ENCODE results near the gene ZNF277.
"Not testable (repeated sequence)": the region's sequence is repeated elsewhere in the genome, so short reads cannot be mapped to it uniquely, and the experiment has no call there.

Gene ZNF277

GRCh38 chr7:112302566-112302965 is 96.1 kb downstream of the ZNF277 start:
- H3K4me3 ChIP-seq (ENCODE audit: low read length) = no peak overlapping the region
- no peak for DNase-seq (ENCODE audit: low read depth)
- H3K9ac ChIP-seq (ENCODE audit: low read length) = no peak overlapping the region
- H3K4me1 ChIP-seq (ENCODE audit: control insufficient read depth, insufficient read depth, low read length) = no peaks in the 10 kb centered on the region
- peaks cover 6% of the 10 kb centered on the region for H3K36me3 ChIP-seq (ENCODE audit: control insufficient read depth, insufficient read depth, low read length, severe bottlenecking)
- no peaks in the 10 kb centered on the region for H3K9me3 ChIP-seq (ENCODE audit: control insufficient read depth, low read length)
- H3K27me3 ChIP-seq (replicated peaks; ENCODE audit: control insufficient read depth, insufficient read depth, low read length) = no peaks in the 10 kb centered on the region

- H3K9me3 ChIP-seq (ENCODE audit: control insufficient read depth, low read length) = no peaks in the 10 kb centered on the region
- H3K36me3 ChIP-seq (ENCODE audit: control insufficient read depth, insufficient read depth, low read length, severe bottlenecking) = peaks cover 4% of the 10 kb centered on the region
- H3K27me3 ChIP-seq (replicated peaks; ENCODE audit: control insufficient read depth, insufficient read depth, low read length) = no peaks in the 10 kb centered on the region
- no peak for DNase-seq (ENCODE audit: low read depth)
- no peak overlapping the region for H3K9ac ChIP-seq (ENCODE audit: low read length)
- H3K4me1 ChIP-seq (ENCODE audit: control insufficient read depth, insufficient read depth, low read length) = no peaks in the 10 kb centered on the region
- H3K4me3 ChIP-seq (ENCODE audit: low read length) = no peak overlapping the region
Measured at GRCh38 chr7:112306903-112307302, 100.4 kb downstream of the ZNF277 start.

GRCh38 chr7:112307506-112307905 is 101.0 kb downstream of the ZNF277 start:
- H3K9ac ChIP-seq (ENCODE audit: low read length) = no peak overlapping the region
- H3K27me3 ChIP-seq (replicated peaks; ENCODE audit: control insufficient read depth, insufficient read depth, low read length) = no peaks in the 10 kb centered on the region
- H3K4me3 ChIP-seq (ENCODE audit: low read length) = no peak overlapping the region
- H3K9me3 ChIP-seq (ENCODE audit: control insufficient read depth, low read length) = no peaks in the 10 kb centered on the region
- H3K4me1 ChIP-seq (ENCODE audit: control insufficient read depth, insufficient read depth, low read length) = no peaks in the 10 kb centered on the region
- no peak for DNase-seq (ENCODE audit: low read depth)
- peaks cover 4% of the 10 kb centered on the region for H3K36me3 ChIP-seq (ENCODE audit: control insufficient read depth, insufficient read depth, low read length, severe bottlenecking)

GRCh38 chr7:112308974-112309373 is 102.5 kb downstream of the ZNF277 start:
- H3K9ac ChIP-seq (ENCODE audit: low read length) = no peak overlapping the region
- no peak for DNase-seq (ENCODE audit: low read depth)
- H3K9me3 ChIP-seq (ENCODE audit: control insufficient read depth, low read length) = no peaks in the 10 kb centered on the region
- peaks cover 4% of the 10 kb centered on the region for H3K36me3 ChIP-seq (ENCODE audit: control insufficient read depth, insufficient read depth, low read length, severe bottlenecking)
- H3K27me3 ChIP-seq (replicated peaks; ENCODE audit: control insufficient read depth, insufficient read depth, low read length) = no peaks in the 10 kb centered on the region
- H3K4me1 ChIP-seq (ENCODE audit: control insufficient read depth, insufficient read depth, low read length) = no peaks in the 10 kb centered on the region
- no peak overlapping the region for H3K4me3 ChIP-seq (ENCODE audit: low read length)

GRCh38 chr7:112316803-112317202 is 110.3 kb downstream of the ZNF277 start:
- H3K27me3 ChIP-seq (replicated peaks; ENCODE audit: control insufficient read depth, insufficient read depth, low read length); H3K9ac ChIP-seq (ENCODE audit: low read length); DNase-seq (ENCODE audit: low read depth); H3K4me1 ChIP-seq (ENCODE audit: control insufficient read depth, insufficient read depth, low read length); H3K4me3 ChIP-seq (ENCODE audit: low read length); H3K9me3 ChIP-seq (ENCODE audit: control insufficient read depth, low read length): not testable (repeated sequence)
- peaks cover 27% of the 10 kb centered on the region for H3K36me3 ChIP-seq (ENCODE audit: control insufficient read depth, insufficient read depth, low read length, severe bottlenecking)

GRCh38 chr7:112322070-112322469 is 115.6 kb downstream of the ZNF277 start:
- peaks cover 15% of the 10 kb centered on the region for H3K9me3 ChIP-seq (ENCODE audit: control insufficient read depth, low read length)
- DNase-seq (ENCODE audit: low read depth) = no peak
- no peak overlapping the region for H3K9ac ChIP-seq (ENCODE audit: low read length)
- peaks cover 50% of the 10 kb centered on the region for H3K36me3 ChIP-seq (ENCODE audit: control insufficient read depth, insufficient read depth, low read length, severe bottlenecking)
- H3K27me3 ChIP-seq (replicated peaks; ENCODE audit: control insufficient read depth, insufficient read depth, low read length) = no peaks in the 10 kb centered on the region
- H3K4me1 ChIP-seq (ENCODE audit: control insufficient read depth, insufficient read depth, low read length) = no peaks in the 10 kb centered on the region
- H3K4me3 ChIP-seq (ENCODE audit: low read length) = no peak overlapping the region

GRCh38 chr7:112327566-112327965 is 121.1 kb downstream of the ZNF277 start:
- DNase-seq (ENCODE audit: low read depth) = no peak
- H3K4me3 ChIP-seq (ENCODE audit: low read length) = no peak overlapping the region
- no peak overlapping the region for H3K9ac ChIP-seq (ENCODE audit: low read length)
- no peaks in the 10 kb centered on the region for H3K27me3 ChIP-seq (replicated peaks; ENCODE audit: control insufficient read depth, insufficient read depth, low read length)
- peaks cover 5% of the 10 kb centered on the region for H3K9me3 ChIP-seq (ENCODE audit: control insufficient read depth, low read length)
- H3K36me3 ChIP-seq (ENCODE audit: control insufficient read depth, insufficient read depth, low read length, severe bottlenecking) = peaks cover 43% of the 10 kb centered on the region
- no peaks in the 10 kb centered on the region for H3K4me1 ChIP-seq (ENCODE audit: control insufficient read depth, insufficient read depth, low read length)

- peaks cover 30% of the 10 kb centered on the region for H3K36me3 ChIP-seq (ENCODE audit: control insufficient read depth, insufficient read depth, low read length, severe bottlenecking)
- no peak for DNase-seq (ENCODE audit: low read depth)
- no peak overlapping the region for H3K4me3 ChIP-seq (ENCODE audit: low read length)
- no peak overlapping the region for H3K9ac ChIP-seq (ENCODE audit: low read length)
- no peaks in the 10 kb centered on the region for H3K27me3 ChIP-seq (replicated peaks; ENCODE audit: control insufficient read depth, insufficient read depth, low read length)
- H3K9me3 ChIP-seq (ENCODE audit: control insufficient read depth, low read length) = no peaks in the 10 kb centered on the region
- no peaks in the 10 kb centered on the region for H3K4me1 ChIP-seq (ENCODE audit: control insufficient read depth, insufficient read depth, low read length)
Measured at GRCh38 chr7:112331492-112331891, 125.0 kb downstream of the ZNF277 start.

- Histone ChIP-seq H3K4me1 (ENCODE audit: control insufficient read depth, insufficient read depth, low read length) (no peaks in the 10 kb centered on the region), H3K9me3 (ENCODE audit: control insufficient read depth, low read length) (no peaks in the 10 kb centered on the region), H3K27me3 (replicated peaks; ENCODE audit: control insufficient read depth, insufficient read depth, low read length) (no peaks in the 10 kb centered on the region), H3K9ac (ENCODE audit: low read length) (no peak overlapping the region), H3K36me3 (ENCODE audit: control insufficient read depth, insufficient read depth, low read length, severe bottlenecking) (peaks cover 31% of the 10 kb centered on the region), H3K4me3 (ENCODE audit: low read length) (no peak overlapping the region)
- peak; percentile 33 for DNase-seq (ENCODE audit: low read depth)
Measured at GRCh38 chr7:112334366-112334765, 127.9 kb downstream of the ZNF277 start.

GRCh38 chr7:112336261-112336660 is 129.8 kb downstream of the ZNF277 start:
- no peak overlapping the region for H3K9ac ChIP-seq (ENCODE audit: low read length)
- no peaks in the 10 kb centered on the region for H3K4me1 ChIP-seq (ENCODE audit: control insufficient read depth, insufficient read depth, low read length)
- H3K27me3 ChIP-seq (replicated peaks; ENCODE audit: control insufficient read depth, insufficient read depth, low read length) = no peaks in the 10 kb centered on the region
- peaks cover 41% of the 10 kb centered on the region for H3K36me3 ChIP-seq (ENCODE audit: control insufficient read depth, insufficient read depth, low read length, severe bottlenecking)
- no peak overlapping the region for H3K4me3 ChIP-seq (ENCODE audit: low read length)
- no peak for DNase-seq (ENCODE audit: low read depth)
- no peaks in the 10 kb centered on the region for H3K9me3 ChIP-seq (ENCODE audit: control insufficient read depth, low read length)

- Histone ChIP-seq H3K9me3 (ENCODE audit: control insufficient read depth, low read length) (no peaks in the 10 kb centered on the region), H3K4me1 (ENCODE audit: control insufficient read depth, insufficient read depth, low read length) (no peaks in the 10 kb centered on the region), H3K4me3 (ENCODE audit: low read length) (no peak overlapping the region), H3K36me3 (ENCODE audit: control insufficient read depth, insufficient read depth, low read length, severe bottlenecking) (peaks cover 46% of the 10 kb centered on the region), H3K9ac (ENCODE audit: low read length) (no peak overlapping the region), H3K27me3 (replicated peaks; ENCODE audit: control insufficient read depth, insufficient read depth, low read length) (no peaks in the 10 kb centered on the region)
- DNase-seq (ENCODE audit: low read depth) = no peak
Measured at GRCh38 chr7:112336936-112337576, 130.6 kb downstream of the ZNF277 start.

GRCh38 chr7:112337892-112338291 is 131.4 kb downstream of the ZNF277 start:
- Histone ChIP-seq H3K4me1 (ENCODE audit: control insufficient read depth, insufficient read depth, low read length) (no peaks in the 10 kb centered on the region), H3K9ac (ENCODE audit: low read length) (no peak overlapping the region), H3K27me3 (replicated peaks; ENCODE audit: control insufficient read depth, insufficient read depth, low read length) (no peaks in the 10 kb centered on the region), H3K9me3 (ENCODE audit: control insufficient read depth, low read length) (no peaks in the 10 kb centered on the region), H3K4me3 (ENCODE audit: low read length) (no peak overlapping the region), H3K36me3 (ENCODE audit: control insufficient read depth, insufficient read depth, low read length, severe bottlenecking) (peaks cover 51% of the 10 kb centered on the region)
- no peak for DNase-seq (ENCODE audit: low read depth)
